Keratinocyte (primary cell): Measurements from ENCODE around the gene BCAR3.

Experiments used
- EZH2 ChIP-seq: IDR thresholded peaks from one replicate; pipeline ENCODE4 v1.6.1; 2012; ENCODE audit warnings: inconsistent platforms, mild to moderate bottlenecking, low read length, moderate library complexity
- TF ChIP-seq, protein P1 (sequence below), 3 experiments: IDR thresholded peaks in 1 of 3; conservative IDR thresholded peaks in 1 of 3; optimal IDR thresholded peaks in 1 of 3; 2 replicates in 2 of 3; 3 replicates in 1 of 3; pipeline versions ENCODE3 to v1.5.1; 2011; ENCODE audit warnings: low read length in 3 of 3, mild to moderate bottlenecking in 3 of 3, moderate library complexity in 2 of 3, control low read depth in 1 of 3, inconsistent platforms in 1 of 3; ENCODE audit not compliant: insufficient read depth in 2 of 3; ENCODE audit errors: extremely low read depth in 1 of 3

DNA sequence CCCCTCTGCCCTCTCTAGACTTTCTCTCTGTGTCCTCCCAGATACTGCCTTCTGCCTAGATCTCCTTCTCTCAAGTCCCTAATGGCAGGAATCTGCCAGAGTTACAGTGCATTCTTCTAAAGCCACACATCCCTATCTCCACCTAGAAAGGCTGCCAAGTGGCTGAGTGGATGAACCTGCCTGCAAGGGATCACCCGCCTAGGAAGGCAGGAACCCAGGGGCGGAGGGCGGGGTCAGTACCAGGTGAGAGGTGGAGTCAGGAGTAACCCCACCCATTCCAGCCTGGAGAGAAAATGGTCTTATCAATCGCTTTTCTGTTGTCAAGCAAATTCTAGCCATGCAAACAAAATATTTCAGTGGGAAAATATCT, 60.8 kb downstream of the BCAR3 start:
- TF ChIP-seq, protein P1, sequence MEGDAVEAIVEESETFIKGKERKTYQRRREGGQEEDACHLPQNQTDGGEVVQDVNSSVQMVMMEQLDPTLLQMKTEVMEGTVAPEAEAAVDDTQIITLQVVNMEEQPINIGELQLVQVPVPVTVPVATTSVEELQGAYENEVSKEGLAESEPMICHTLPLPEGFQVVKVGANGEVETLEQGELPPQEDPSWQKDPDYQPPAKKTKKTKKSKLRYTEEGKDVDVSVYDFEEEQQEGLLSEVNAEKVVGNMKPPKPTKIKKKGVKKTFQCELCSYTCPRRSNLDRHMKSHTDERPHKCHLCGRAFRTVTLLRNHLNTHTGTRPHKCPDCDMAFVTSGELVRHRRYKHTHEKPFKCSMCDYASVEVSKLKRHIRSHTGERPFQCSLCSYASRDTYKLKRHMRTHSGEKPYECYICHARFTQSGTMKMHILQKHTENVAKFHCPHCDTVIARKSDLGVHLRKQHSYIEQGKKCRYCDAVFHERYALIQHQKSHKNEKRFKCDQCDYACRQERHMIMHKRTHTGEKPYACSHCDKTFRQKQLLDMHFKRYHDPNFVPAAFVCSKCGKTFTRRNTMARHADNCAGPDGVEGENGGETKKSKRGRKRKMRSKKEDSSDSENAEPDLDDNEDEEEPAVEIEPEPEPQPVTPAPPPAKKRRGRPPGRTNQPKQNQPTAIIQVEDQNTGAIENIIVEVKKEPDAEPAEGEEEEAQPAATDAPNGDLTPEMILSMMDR (optimal IDR thresholded peaks at IDR 0.05 in 1 of 3, IDR thresholded peaks at IDR 0.05 in 1 of 3, conservative IDR thresholded peaks at IDR 0.05 in 1 of 3; ENCODE audit: extremely low read depth in 1 of 3, insufficient read depth in 2 of 3, low read length in 3 of 3), result peak in 1 of 3 experiments; percentile 14
- TF ChIP-seq EZH2, result no peak
